Tongue (tissue), 2 donors: ENCODE data around the gene ACP2. TPM values are rescaled to one million over a fixed set of nuclear protein-coding genes. Genes with fewer than 3 reads are reported as not detected.
"Not testable (repeated sequence)": the region's sequence is repeated elsewhere in the genome, so short reads cannot be mapped to it uniquely, and the experiment has no call there.

Source experiments
- DNase-seq: peaks from one replicate; pipeline ENCODE4 v3.0.0-alpha.2; 2015
- total RNA-seq: library from RNA; depleted of rRNA; stranded (reverse); fragments of >200 nt; gene quantifications from one replicate; pipeline ENCODE4 v1.2.3, GENCODE V29; 2014

The ACP2 gene
- total RNA-seq, 1 donor from 2014 or later: 36.9 TPM

GRCh38 chr11:47202576-47202975 is 46.0 kb downstream of the ACP2 start:
- DNase-seq: no peak

- DNase-seq: no peak
These were observed 47.6 kb downstream of the ACP2 start for GRCh38 chr11:47201015-47201414.

- DNase-seq: not testable (repeated sequence)
These were observed 50.5 kb downstream of the ACP2 start for GRCh38 chr11:47198161-47198560.

GRCh38 chr11:47192111-47192510 is 56.5 kb downstream of the ACP2 start:
- DNase-seq: no peak

- not testable (repeated sequence) for DNase-seq
These were observed 57.5 kb downstream of the ACP2 start for GRCh38 chr11:47191137-47191536.

Other genes starting within 250 kb of the ACP2 start
- 168 TPM for gene ARFGAP2, start 71.9 kb downstream of the ACP2 start, total RNA-seq
- gene PACSIN3, start 62.4 kb downstream of the ACP2 start, total RNA-seq: 263 TPM
- gene DDB2, start 33.8 kb downstream of the ACP2 start, total RNA-seq: 17.6 TPM
- 13.6 TPM for gene NR1H3, start 9.2 kb upstream of the ACP2 start, total RNA-seq
- 30.2 TPM for gene MADD, start 21.3 kb upstream of the ACP2 start, total RNA-seq
- not detected for gene MYBPC3, start 103.9 kb upstream of the ACP2 start, total RNA-seq
- gene SPI1, start 129.7 kb upstream of the ACP2 start, total RNA-seq: 5.0 TPM
- gene SLC39A13, start 159.8 kb upstream of the ACP2 start, total RNA-seq: 40.1 TPM
- gene PSMC3, start 177.6 kb upstream of the ACP2 start, total RNA-seq: 133 TPM
- gene RAPSN, start 200.3 kb upstream of the ACP2 start, total RNA-seq: 55.2 TPM